ENCODE measurements around the gene LIPA.
"Not testable (repeated sequence)": the region's sequence is repeated elsewhere in the genome, so short reads cannot be mapped to it uniquely, and the experiment has no call there.

The LIPA gene

GRCh38 chr10:89269433-89270152 is 18.0 kb upstream of the LIPA start:
- DNase-seq: no peak

GRCh38 chr10:89266721-89267453 is 15.3 kb upstream of the LIPA start:
- DNase-seq: no peak

GRCh38 chr10:89263531-89263930 is 12.0 kb upstream of the LIPA start:
- DNase-seq: no peak

DNA sequence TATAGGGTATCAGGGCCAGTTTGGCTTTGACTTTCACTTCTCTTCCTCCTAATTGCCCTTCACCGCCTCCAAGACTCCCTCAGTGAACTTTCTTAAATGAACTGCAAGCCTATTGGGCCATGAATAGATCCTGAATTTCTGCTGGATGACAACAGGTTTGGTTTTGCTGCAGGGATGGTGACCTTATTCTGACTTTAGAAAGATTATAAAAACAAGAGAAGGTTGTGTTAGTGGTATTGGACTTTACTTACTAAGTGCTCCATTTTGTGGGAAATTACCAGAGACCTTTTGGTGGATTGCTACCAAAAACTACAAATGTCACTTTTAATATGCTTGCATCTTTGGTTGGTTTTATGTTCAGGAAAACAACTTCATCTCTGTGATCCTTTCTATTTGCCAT is 11.5 kb upstream of the LIPA start:
- DNase-seq: no peak

DNA sequence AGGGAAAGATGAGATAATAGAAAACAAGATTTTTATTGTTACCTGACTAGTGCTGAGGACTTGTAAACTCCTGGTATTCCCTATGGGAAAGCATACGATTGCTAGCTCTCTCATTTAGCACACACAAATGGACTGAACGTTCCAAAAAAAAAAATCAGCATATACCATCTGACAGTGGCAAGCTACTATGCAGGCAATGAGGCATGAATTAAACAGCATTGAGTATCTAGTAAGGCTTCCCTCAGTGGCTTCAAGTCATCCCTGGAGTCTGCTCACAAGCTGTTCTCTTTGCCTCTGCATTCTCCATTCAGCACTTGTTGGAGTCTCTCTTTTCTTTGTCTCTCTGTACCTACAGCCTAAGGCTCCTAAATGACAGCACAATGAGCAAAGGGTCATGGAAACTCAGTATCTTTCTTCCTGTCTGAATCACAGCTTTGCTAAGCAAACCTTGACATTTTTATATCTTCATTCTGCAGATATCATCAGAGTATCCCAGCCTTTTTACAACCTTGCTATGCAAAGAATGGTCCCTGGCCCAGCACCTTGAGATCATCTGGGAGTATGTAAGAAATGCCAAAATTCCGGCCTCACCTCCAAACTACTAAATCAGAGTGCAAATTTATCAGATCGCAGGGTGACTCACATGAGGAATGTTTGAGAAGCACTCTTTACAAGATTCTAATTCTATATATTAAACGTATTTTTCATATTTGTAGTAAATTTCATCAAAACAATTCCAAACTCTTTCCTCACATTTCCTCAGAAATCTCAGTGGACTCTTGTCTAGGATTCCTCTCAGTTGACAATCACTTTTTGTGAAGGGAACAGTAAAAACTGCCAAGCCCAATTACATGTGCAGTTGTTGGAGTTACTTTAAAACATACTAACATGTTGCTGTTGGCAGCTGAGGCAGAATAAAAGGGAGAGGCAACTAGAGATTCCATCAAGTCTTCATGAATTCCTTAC is 10.8 kb upstream of the LIPA start:
- no peak for DNase-seq

DNA sequence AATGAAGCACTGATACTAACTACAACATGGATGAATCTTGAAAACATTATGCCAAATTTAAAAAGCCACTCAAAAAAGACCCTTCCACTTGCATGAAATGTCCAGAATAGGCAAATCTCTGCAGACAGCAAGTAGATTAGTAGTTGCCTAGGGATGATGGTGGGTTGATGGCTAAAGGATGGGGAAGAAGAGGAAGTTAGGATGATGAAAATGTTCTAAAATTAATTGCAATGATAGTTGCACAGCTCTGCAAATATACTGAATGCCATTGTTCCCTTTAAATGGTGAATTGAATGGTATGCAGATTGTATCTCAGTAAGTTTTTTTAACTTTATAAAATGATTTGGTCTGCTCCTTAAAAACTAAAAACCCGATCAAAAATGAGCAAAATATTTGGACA is 7.3 kb upstream of the LIPA start:
- DNase-seq: no peak

- DNase-seq: no peak
These were observed 6.0 kb upstream of the LIPA start for GRCh38 chr10:89257581-89257980.

DNA sequence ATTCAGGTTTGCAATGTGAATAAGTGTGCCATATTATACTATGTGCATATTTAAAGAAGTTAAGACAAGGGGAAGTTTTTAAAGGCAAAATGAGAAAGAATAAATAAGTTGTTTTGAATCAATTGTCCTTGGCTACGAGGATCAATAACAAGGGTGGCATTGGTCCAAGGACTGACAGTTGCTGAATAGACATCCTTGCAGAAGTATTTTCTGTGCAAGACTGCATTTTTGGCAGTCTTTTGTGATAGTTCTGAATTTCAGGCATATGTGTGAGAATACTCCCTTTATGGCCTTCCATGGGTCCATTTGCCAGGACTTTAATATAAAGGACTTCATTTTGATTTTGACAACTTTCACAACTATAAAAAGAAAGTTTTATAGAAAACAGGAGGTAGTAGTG is 5.4 kb upstream of the LIPA start:
- DNase-seq: no peak

DNA sequence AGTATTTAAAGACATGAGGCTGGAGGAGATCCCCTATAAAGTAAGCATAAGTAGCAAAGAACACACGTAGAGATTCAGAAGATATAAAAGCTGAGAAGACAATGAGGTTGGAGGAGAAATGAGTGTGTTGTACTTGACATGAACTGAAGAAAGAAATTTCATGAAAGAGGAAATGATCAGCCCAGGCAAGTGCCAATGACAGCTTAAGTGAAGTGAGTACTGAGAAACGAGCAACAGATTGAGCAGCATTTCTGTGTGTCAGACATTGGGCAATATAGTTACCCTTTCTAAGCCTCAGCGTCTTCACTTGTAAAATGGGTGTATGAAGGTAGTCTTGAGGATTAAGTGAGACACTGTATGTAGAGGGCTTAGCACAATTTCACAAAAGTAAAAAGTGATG is 4.8 kb upstream of the LIPA start:
- DNase-seq: no peak

- DNase-seq: no peak
These were observed 4.2 kb upstream of the LIPA start for GRCh38 chr10:89255793-89256192.

DNA sequence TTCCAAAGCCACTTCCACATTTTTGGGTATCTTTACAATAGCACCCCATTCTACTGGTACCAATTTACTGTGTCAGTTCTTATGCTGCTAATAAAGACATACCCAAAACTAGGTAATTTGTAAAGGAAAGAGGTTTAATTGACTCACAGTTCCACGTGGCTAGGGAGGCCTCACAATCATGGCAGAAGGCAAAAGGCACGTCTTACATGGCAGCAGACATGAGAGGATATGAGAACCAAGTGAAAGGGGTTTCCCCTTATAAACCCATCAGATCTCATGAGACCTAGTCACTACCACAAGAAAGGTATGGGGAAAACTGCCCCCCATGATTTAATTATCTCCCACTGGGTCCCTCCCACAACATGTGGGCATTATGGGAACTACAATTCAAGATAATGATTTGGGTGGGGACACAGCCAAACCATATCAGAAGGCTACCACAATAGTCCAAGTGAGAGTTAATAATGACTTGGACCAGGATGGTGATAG is 3.6 kb upstream of the LIPA start:
- DNase-seq: not testable (repeated sequence)

- DNase-seq: no peak
These were observed 630 bp upstream of the LIPA start for GRCh38 chr10:89252225-89252585.

GRCh38 chr10:89250865-89251408 is 638 bp downstream of the LIPA start:
- DNase-seq: no peak

- no peak for DNase-seq
These were observed 2.6 kb downstream of the LIPA start for GRCh38 chr10:89248990-89249389.

DNA sequence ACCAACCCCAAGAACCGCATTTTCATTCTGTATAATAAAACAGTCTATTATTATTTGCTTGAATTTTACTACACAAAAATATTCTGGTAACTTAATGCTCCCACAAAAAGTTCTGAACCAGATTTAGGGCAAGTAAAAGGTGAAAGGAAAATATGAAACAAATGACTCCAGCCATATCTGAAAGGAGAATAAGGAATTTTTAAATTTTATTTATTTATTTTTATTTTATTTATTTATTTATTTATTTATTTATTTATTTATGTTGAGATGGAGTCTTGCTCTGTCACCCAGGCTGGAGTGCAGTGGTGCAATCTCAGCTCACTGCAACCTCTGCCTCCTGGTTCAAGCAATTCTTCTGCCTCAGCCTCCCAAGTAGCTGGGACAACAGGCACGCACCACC is 4.0 kb downstream of the LIPA start:
- not testable (repeated sequence) for DNase-seq

DNA sequence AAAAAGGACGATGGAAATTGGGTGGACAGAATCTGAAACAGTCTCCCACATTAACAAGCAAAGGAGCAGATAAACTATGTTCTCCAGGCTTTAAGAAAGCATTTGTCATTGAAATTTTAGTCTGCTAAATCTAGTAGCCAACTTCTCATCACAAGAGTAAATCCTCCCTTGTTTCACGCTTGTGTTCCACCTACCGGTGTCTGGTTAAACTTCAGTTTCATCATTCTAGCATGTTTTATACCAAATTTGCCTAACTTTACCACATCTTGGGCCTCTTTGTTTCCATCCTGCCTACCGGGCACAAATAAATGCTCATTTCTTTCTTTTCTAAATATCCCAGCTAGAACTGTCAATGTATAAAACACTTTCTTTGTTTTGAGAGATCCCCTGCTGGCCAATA is 5.8 kb downstream of the LIPA start:
- no peak for DNase-seq

DNA sequence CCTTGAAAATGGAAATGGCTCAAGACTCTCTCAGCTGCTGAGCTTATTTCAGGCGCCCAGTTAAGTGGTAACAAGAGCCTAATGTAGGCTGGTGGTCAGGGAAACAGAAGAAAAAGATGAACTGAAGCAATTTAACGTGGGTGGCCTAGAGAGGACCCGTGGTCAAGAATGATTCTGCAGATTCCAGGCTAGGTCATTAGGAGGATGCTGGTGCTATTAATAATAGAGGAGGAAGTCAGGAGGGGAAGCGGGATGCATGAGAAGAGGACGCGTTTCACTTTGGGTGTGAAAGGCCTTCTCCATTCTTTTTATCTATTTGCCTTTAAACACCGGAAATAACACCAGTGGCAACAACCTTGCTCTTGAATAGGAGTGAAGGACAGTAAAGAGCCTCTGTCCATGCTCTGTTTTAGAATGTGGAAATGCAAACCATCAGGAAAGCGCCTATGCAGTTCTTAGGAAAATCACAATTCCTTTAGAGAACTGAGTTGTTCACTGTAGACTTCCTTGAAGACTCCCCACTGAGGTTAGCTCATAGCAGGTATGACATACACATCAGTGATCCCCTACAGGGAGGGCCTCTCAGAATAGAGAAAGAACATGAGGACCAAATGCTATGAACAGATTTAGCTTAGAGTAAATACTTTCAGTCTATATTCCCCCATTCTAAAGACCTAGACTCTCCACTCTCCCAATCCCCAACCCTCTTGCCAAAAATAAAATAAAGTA is 8.6 kb downstream of the LIPA start:
- DNase-seq: no peak

DNA sequence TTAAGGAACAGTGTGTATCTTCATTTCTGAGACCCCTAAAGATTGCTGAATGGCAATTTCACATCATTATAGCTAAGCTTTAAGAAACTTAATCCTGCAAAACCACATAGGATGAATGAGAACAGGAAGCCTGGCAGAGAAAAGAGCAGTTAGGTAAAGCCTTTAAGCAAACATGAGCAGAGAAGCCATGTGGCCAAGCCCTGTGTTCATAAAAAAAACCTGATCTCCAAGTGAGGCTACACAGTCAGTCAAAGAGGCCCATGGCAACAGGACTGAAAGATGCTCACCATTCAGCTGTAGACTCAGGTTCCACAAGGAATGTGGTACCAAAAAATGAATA is 9.3 kb downstream of the LIPA start:
- no peak for DNase-seq

- no peak for DNase-seq
These were observed 9.9 kb downstream of the LIPA start for GRCh38 chr10:89241486-89242344.

DNA sequence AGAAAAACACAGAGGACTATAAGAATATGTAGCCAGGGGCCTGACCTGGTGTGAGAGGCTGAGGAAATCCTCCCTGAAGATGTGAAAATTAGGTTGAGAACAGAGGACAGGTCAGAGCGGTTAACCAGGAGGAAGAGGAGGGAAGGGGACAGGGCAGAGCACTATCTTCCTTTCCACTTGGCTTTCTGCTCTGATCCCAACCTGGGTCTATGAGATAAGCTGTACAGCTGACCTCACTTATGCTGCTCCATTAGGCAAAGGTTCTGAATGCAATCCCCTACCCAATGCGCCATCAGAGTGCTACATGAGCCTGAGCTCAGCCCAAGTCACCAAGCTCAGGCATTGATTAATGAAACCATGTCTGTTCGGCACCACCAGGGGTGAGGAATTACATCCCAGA is 10.5 kb downstream of the LIPA start:
- DNase-seq: no peak

- DNase-seq: no peak
These were observed 11.1 kb downstream of the LIPA start for GRCh38 chr10:89240519-89240918.
